Panc1 (cell line): ENCODE results near the gene CCND1.
A peak's percentile ranks its signal among the peaks of the same experiment; 100 is the strongest.

Source experiments
- POLR2AphosphoS5 ChIP-seq: IDR thresholded peaks from 2 replicates; pipeline ENCODE4 v1.6.1; 2012; ENCODE audit warnings: mild to moderate bottlenecking, low read depth, low read length, moderate library complexity
- TCF7L2 ChIP-seq: IDR thresholded peaks from 2 replicates; pipeline ENCODE4 v1.6.1; 2011; ENCODE audit warnings: mild to moderate bottlenecking, low read depth, low read length, inconsistent platforms
- TF ChIP-seq, protein P1 (sequence below): fragments of 450-650 bp; IDR thresholded peaks from 2 replicates; pipeline ENCODE4 v1.5.1; 2017; ENCODE audit warnings: mild to moderate bottlenecking
- TF ChIP-seq, protein P2 (sequence below), 2 experiments: IDR thresholded peaks; 2 replicates each; pipeline ENCODE4 v1.6.1; 2011 to 2012; ENCODE audit warnings: low read depth in 2 of 2, control low read depth in 1 of 2, low read length in 1 of 2, mild to moderate bottlenecking in 1 of 2, moderate library complexity in 1 of 2; ENCODE audit not compliant: insufficient read depth in 1 of 2

DNA sequence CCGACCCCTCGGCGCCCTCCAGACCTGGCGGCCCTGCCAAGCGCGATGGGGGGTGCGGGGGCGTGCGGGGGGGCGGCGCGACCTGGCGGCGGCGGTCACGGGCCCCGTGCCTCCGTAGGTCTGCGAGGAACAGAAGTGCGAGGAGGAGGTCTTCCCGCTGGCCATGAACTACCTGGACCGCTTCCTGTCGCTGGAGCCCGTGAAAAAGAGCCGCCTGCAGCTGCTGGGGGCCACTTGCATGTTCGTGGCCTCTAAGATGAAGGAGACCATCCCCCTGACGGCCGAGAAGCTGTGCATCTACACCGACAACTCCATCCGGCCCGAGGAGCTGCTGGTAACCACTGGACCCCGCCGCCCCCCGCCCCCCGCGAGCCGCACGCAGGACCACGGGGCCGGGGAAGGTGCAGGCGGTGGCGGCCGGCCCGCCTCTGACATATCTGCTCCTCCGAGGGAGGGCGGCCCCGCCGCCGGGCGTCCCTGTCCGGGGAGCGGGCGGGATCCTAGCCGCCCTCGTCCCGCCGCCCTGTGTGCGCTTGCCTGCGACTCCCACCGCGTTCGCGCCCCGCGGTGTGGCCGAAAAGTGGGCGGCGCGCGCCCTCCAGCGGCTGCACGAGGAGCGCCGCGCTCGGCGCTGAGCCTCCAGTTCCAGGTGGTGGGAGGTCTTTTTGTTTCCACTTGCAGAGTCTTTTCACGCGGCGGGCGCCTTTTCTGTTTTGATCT, 2.1 kb downstream of the CCND1 start:
- TF ChIP-seq, protein P1, sequence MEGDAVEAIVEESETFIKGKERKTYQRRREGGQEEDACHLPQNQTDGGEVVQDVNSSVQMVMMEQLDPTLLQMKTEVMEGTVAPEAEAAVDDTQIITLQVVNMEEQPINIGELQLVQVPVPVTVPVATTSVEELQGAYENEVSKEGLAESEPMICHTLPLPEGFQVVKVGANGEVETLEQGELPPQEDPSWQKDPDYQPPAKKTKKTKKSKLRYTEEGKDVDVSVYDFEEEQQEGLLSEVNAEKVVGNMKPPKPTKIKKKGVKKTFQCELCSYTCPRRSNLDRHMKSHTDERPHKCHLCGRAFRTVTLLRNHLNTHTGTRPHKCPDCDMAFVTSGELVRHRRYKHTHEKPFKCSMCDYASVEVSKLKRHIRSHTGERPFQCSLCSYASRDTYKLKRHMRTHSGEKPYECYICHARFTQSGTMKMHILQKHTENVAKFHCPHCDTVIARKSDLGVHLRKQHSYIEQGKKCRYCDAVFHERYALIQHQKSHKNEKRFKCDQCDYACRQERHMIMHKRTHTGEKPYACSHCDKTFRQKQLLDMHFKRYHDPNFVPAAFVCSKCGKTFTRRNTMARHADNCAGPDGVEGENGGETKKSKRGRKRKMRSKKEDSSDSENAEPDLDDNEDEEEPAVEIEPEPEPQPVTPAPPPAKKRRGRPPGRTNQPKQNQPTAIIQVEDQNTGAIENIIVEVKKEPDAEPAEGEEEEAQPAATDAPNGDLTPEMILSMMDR = peak; percentile 98
- TF ChIP-seq, protein P2, sequence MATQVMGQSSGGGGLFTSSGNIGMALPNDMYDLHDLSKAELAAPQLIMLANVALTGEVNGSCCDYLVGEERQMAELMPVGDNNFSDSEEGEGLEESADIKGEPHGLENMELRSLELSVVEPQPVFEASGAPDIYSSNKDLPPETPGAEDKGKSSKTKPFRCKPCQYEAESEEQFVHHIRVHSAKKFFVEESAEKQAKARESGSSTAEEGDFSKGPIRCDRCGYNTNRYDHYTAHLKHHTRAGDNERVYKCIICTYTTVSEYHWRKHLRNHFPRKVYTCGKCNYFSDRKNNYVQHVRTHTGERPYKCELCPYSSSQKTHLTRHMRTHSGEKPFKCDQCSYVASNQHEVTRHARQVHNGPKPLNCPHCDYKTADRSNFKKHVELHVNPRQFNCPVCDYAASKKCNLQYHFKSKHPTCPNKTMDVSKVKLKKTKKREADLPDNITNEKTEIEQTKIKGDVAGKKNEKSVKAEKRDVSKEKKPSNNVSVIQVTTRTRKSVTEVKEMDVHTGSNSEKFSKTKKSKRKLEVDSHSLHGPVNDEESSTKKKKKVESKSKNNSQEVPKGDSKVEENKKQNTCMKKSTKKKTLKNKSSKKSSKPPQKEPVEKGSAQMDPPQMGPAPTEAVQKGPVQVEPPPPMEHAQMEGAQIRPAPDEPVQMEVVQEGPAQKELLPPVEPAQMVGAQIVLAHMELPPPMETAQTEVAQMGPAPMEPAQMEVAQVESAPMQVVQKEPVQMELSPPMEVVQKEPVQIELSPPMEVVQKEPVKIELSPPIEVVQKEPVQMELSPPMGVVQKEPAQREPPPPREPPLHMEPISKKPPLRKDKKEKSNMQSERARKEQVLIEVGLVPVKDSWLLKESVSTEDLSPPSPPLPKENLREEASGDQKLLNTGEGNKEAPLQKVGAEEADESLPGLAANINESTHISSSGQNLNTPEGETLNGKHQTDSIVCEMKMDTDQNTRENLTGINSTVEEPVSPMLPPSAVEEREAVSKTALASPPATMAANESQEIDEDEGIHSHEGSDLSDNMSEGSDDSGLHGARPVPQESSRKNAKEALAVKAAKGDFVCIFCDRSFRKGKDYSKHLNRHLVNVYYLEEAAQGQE (IDR thresholded peaks at IDR 0.05; ENCODE audit: insufficient read depth in 1 of 2, low read depth in 2 of 2, low read length in 1 of 2) = no peak
- TF ChIP-seq TCF7L2 (no peak; the same call in 1 of the 2 replicates), POLR2AphosphoS5 (peak; percentile 58; the same call in 1 of the 2 replicates)
